Fibroblast of mammary gland (primary cell): ENCODE measurements around the gene ERAP2.

Source experiments
- DNase-seq: peaks from one replicate; pipeline ENCODE4 v3.0.0-alpha.2; 2010; ENCODE audit warnings: low read depth
- H3K4me3 ChIP-seq: 2 replicates; pipeline ENCODE4 v1.5.1; 2011; ENCODE audit warnings: low read depth, mild to moderate bottlenecking, low read length, moderate library complexity; ENCODE audit not compliant: control insufficient read depth
- CTCF ChIP-seq: conservative IDR thresholded peaks from 2 replicates; pipeline ENCODE4 v1.5.1; 2011; ENCODE audit warnings: low read depth, low read length, inconsistent platforms; ENCODE audit not compliant: control insufficient read depth, insufficient read depth

The ERAP2 gene

GRCh38 chr5:96958977-96959376, 82.7 kb downstream of the ERAP2 start:
- no peak for DNase-seq
- no peak overlapping the region for H3K4me3 ChIP-seq
- TF ChIP-seq CTCF, result no peak

- no peak for TF ChIP-seq CTCF
- H3K4me3 ChIP-seq, result no peak overlapping the region
- DNase-seq, result no peak
Measured at GRCh38 chr5:96961053-96961452, 84.8 kb downstream of the ERAP2 start.

DNA sequence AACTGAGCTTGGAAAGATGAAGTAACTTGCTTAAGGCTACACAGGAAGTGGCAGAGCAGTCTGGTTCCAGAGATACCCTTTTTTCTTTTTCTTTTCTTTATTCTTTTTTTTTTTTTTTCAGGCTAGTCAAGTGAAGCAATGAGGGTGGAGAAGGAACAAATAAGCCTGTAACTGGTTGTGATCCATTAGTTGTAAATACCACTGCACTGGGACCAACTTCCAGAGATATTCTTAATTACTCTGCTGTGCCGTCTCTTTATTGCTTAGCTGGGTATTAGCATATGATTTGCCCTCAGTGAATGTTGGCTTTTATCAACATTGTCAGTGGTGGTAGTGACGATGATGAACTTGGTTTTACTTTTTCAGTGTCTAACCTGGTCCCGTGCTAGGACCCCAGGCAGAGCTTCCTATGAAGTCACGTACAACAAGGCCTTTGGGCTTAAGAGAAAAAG, 86.3 kb downstream of the ERAP2 start:
- no peak overlapping the region for H3K4me3 ChIP-seq
- no peak for TF ChIP-seq CTCF
- no peak for DNase-seq

GRCh38 chr5:96963267-96963666, 87.0 kb downstream of the ERAP2 start:
- peak; percentile 93 for DNase-seq
- TF ChIP-seq CTCF, result no peak
- H3K4me3 ChIP-seq, result no peak overlapping the region

DNA sequence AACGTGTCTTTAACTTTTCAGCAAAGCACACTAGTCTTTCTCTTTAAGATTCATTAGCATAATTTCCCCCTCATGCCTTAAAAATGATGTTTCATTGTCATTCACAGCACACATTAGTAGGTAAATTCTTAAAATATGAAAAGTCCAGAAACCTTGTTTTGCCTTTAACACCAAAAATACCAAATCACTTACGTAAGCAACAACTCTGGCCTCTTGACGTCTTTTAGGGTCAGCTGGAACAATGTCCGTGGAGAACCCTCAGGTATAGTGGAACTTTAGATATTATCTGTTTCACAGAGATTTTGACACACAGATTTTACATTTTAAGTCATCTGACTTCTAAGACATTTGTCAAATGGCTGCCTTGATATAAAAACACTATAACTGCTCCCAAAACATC, 90.5 kb downstream of the ERAP2 start:
- no peak for TF ChIP-seq CTCF

DNA sequence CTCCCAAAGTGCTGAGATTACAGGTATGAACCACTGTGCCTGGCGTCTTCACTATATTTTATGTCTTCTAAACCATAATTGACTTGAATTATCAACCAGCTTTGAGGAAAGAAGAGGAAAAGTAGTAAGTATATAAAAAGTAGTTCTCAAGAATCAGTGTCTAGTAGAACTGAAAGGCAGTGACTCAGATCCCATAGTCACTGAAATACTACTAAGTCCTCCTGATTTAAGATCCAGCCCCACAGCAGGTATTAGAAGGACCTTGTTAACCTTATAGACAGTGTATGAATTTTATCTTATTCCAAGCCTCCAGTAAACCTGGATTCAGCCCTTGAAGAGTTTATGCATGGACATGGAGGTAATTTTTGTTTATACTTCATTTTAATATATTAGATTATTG, 91.1 kb downstream of the ERAP2 start:
- TF ChIP-seq CTCF, result no peak
- no peak overlapping the region for H3K4me3 ChIP-seq
- no peak for DNase-seq

More for the DNA sequence above, 90.5 kb downstream of the ERAP2 start:
- H3K4me3 ChIP-seq, result no peak overlapping the region
- DNase-seq, result no peak

DNA sequence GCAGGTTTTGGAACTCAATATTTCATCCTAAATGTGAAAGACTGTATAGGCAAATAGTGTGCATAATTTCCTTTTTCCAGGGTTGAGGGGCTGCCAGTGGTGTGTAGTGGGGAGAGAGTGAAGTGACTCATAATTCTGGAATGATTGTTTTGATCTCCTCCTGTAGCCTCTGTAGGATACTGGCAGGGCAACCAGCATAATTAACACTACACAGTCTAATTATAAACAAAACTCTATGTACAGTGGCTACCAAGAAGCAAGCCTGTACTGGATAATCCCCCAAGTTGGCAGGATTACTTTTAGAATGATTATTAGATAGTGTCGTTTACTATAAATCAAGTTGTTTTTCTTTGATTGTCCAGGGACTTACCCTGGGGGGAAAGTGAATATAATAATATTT, 91.8 kb downstream of the ERAP2 start:
- TF ChIP-seq CTCF, result no peak
- DNase-seq, result peak; percentile 42
- H3K4me3 ChIP-seq, result no peak overlapping the region
